Endodermal cell (in vitro differentiated cells): ENCODE measurements around the gene PGA4. TPM values are rescaled to one million over a fixed set of nuclear protein-coding genes. Genes with fewer than 3 reads are reported as not detected.

Source experiments
- DNase-seq: peaks from one replicate; pipeline ENCODE4 v3.0.0-alpha.2; 2017
- H3K27ac ChIP-seq: 2 replicates; pipeline ENCODE4 v1.5.1; 2013; ENCODE audit warnings: mild to moderate bottlenecking, low read depth, low read length, moderate library complexity
- H3K27me3 ChIP-seq: 2 replicates; pipeline ENCODE4 v1.6.1; 2013; ENCODE audit warnings: mild to moderate bottlenecking, low read length, moderate library complexity; ENCODE audit not compliant: insufficient read depth, control insufficient read depth, poor library complexity, severe bottlenecking
- H3K36me3 ChIP-seq: 2 replicates; pipeline ENCODE4 v1.7.0; 2013; ENCODE audit warnings: mild to moderate bottlenecking, low read length, moderate library complexity; ENCODE audit not compliant: control insufficient read depth, insufficient read depth
- H3K4me1 ChIP-seq: one replicate; pipeline ENCODE4 v1.7.0; 2013; ENCODE audit warnings: low read length; ENCODE audit not compliant: control insufficient read depth, insufficient read depth
- H3K4me3 ChIP-seq: 2 replicates; pipeline ENCODE4 v1.5.1; 2013; ENCODE audit warnings: mild to moderate bottlenecking, low read length, moderate library complexity
- H3K9ac ChIP-seq: 2 replicates; pipeline ENCODE4 v1.6.1; 2013; ENCODE audit warnings: mild to moderate bottlenecking, low read length, moderate library complexity; ENCODE audit not compliant: poor library complexity, severe bottlenecking; ENCODE audit errors: extremely low read depth
- H3K9me3 ChIP-seq: 2 replicates; pipeline ENCODE4 v1.6.1; 2013; ENCODE audit warnings: mild to moderate bottlenecking, low read length, moderate library complexity; ENCODE audit not compliant: control insufficient read depth
- H3K27ac Mint-ChIP-seq: 2 replicates; pipeline ENCODE4 v1.8.0; 2020; ENCODE audit warnings: mixed read lengths
- H3K27me3 Mint-ChIP-seq: 2 replicates; pipeline ENCODE4 v1.8.0; 2021; ENCODE audit warnings: mild to moderate bottlenecking, mixed read lengths; ENCODE audit not compliant: insufficient read depth
- H3K36me3 Mint-ChIP-seq: 2 replicates; pipeline ENCODE4 v1.8.0; 2020; ENCODE audit warnings: low read depth, mixed read lengths
- H3K4me1 Mint-ChIP-seq: 2 replicates; pipeline ENCODE4 v1.8.0; 2020; ENCODE audit warnings: mixed read lengths
- H3K4me3 Mint-ChIP-seq: 2 replicates; pipeline ENCODE4 v1.8.0; 2020; ENCODE audit warnings: mild to moderate bottlenecking, moderate library complexity, mixed read lengths
- H3K9me3 Mint-ChIP-seq: 2 replicates; pipeline ENCODE4 v1.8.0; 2020; ENCODE audit warnings: mild to moderate bottlenecking, mixed read lengths
- WGBS, 2 experiments: methylation state at CpG; one replicate each; pipeline versions ENCODE4 v1.1.5 to v1.1.7; 2013; ENCODE audit warnings: missing lambda C conversion rate in 2 of 2, mixed read lengths in 1 of 2; ENCODE audit not compliant: insufficient coverage in 1 of 2, insufficient read length in 1 of 2; 5-methylcytosine and 5-hydroxymethylcytosine counted together
- total RNA-seq, 2 donors: library from RNA; stranded (reverse); fragmentation: NEBNext Ultra II Directional in 1 of 2; extraction: Animal tissue kit (Norgen Biotek cat#: 25700) in 1 of 2; gene quantifications; 2 replicates in 1 of 2; 3 replicates in 1 of 2; pipeline ENCODE4 v1.2.1, GENCODE V29; 2021
- TF ChIP-seq, protein P1 (sequence below): fragments of 200-600 bp; sonication (generic); conservative IDR thresholded peaks from 2 replicates; pipeline ENCODE4 v1.5.0; 2021; ENCODE audit warnings: antibody characterized with exemption, mild to moderate bottlenecking

Gene PGA4
- total RNA-seq, 2 donors from 2014 or later: 0.62 TPM; not detected in 1

DNA sequence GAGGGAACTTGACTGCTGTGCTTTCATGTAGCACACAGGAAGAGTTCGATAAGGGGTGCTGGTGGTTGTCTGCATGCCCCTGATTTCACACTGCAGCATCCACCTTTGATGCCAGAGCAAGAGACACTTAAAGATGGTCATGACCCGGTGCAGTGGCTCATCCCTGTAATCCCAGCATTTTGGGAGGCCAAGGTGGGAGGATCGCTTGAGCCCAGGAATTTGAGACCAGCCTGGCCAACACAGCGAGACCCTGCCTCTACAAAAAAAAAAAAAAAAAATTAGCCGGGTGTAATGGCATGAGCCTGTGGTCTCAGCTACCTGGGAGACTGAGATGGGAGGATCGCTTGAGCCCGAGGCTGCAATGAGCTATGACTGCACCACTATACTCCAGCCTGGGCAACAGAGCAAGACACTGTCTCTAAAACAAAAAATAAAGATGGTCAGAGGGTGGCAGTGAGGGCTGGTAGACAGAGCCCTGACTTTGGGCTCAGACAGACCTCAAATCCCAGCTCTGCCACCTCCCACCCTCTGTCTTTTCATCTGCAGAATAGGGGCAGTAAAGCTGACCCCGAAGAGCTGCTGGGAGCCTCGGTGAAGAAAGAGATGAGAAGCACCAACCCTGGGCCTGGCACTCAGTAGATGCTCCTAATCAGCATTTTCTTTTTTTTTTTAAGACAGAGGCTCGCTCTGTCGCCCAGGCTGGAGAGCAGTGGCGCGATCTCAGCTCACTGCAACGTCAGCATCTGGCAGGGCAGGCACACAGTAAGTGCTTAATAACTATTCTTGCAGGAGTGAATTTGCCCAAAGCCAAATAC lies 55.2 kb downstream of the PGA4 start:
- no peak overlapping the region for H3K4me3 ChIP-seq
- H3K4me1 ChIP-seq: no peaks in the 10 kb centered on the region
- peaks cover 6% of the 10 kb centered on the region for H3K36me3 Mint-ChIP-seq
- H3K9me3 ChIP-seq: no peaks in the 10 kb centered on the region
- peaks cover 7% of the 10 kb centered on the region for H3K27me3 Mint-ChIP-seq
- H3K27ac ChIP-seq: no peak overlapping the region
- H3K36me3 ChIP-seq: peaks cover 5% of the 10 kb centered on the region
- no peak overlapping the region for H3K4me3 Mint-ChIP-seq
- H3K9ac ChIP-seq: no peak overlapping the region
- H3K9me3 Mint-ChIP-seq: no peaks in the 10 kb centered on the region
- no peaks in the 10 kb centered on the region for H3K27me3 ChIP-seq
- no peak for DNase-seq
- peaks cover 9% of the 10 kb centered on the region for H3K4me1 Mint-ChIP-seq
- H3K27ac Mint-ChIP-seq: no peak overlapping the region
- TF ChIP-seq, protein P1, sequence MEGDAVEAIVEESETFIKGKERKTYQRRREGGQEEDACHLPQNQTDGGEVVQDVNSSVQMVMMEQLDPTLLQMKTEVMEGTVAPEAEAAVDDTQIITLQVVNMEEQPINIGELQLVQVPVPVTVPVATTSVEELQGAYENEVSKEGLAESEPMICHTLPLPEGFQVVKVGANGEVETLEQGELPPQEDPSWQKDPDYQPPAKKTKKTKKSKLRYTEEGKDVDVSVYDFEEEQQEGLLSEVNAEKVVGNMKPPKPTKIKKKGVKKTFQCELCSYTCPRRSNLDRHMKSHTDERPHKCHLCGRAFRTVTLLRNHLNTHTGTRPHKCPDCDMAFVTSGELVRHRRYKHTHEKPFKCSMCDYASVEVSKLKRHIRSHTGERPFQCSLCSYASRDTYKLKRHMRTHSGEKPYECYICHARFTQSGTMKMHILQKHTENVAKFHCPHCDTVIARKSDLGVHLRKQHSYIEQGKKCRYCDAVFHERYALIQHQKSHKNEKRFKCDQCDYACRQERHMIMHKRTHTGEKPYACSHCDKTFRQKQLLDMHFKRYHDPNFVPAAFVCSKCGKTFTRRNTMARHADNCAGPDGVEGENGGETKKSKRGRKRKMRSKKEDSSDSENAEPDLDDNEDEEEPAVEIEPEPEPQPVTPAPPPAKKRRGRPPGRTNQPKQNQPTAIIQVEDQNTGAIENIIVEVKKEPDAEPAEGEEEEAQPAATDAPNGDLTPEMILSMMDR: no peak
- 83 to 91% methylated on average over 10 to 14 of the region's 14 CpGs for WGBS, 2 experiments

DNA sequence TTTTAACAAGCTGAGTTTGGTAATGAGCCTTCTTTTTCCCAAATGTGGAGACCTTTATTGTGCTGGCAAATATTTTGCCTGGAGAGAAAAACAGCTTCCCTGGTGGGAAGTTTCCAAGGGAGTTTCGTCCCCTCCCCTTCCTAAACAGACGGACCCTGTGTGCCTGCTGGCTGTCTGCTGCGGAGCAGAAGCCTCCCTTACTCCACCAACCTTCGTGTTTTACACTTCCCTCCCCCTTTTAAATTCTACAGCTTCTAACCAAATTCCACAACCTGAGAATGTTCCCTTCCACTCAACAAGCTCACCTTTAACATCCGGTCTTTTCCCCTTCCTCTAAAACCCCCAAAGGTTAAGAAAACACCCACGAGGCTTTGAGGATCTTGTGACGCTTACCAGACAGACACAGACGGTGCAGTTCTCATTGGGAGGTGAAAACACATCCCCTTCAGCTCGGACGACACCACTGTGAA lies 55.9 kb downstream of the PGA4 start:
- no peaks in the 10 kb centered on the region for H3K4me1 ChIP-seq
- TF ChIP-seq, protein P1: no peak
- no peak overlapping the region for H3K4me3 Mint-ChIP-seq
- no peak overlapping the region for H3K4me3 ChIP-seq
- no peaks in the 10 kb centered on the region for H3K27me3 ChIP-seq
- no peaks in the 10 kb centered on the region for H3K9me3 Mint-ChIP-seq
- H3K27ac ChIP-seq: no peak overlapping the region
- peaks cover 5% of the 10 kb centered on the region for H3K36me3 ChIP-seq
- no peaks in the 10 kb centered on the region for H3K9me3 ChIP-seq
- peaks cover 9% of the 10 kb centered on the region for H3K4me1 Mint-ChIP-seq
- WGBS, 2 experiments: 58 to 75% methylated on average over 9 to 10 of the region's 10 CpGs
- H3K36me3 Mint-ChIP-seq: peaks cover 6% of the 10 kb centered on the region
- no peak for DNase-seq
- H3K27me3 Mint-ChIP-seq: peaks cover 10% of the 10 kb centered on the region
- H3K27ac Mint-ChIP-seq: no peak overlapping the region
- H3K9ac ChIP-seq: no peak overlapping the region

DNA sequence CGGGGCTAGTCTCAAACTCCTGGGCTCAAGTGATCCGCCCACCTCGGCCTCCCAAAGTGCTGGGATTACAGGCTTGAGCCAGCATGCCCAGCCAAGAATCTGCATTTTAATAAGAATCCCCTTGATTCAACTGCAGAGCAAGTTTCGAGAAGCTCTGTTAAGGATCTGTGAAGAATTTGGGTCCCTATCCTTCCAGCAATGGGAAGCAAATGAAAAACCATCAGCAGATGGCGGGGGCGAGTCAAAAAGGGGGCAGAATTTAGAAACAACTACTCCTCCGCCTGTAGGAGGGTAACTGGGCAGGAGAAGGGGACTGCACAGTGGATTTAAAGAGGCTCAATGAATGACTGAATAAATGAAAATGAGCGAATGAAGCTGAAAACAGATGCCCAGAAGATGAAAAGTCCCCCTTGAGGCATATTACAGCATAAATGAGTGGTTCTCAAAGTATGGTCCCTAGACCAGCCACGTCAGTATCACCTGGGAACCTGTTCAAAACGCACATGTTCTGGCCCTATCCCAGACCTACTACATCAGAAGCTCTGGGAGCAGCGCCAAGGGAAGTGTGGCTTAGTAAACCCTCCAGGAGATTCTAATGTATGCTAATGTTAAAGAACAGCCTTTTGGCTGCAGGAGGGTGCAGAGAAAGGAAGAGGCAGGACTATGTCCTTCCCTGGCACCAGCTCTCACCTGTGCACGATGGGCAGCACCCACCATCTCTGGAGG lies 58.0 kb downstream of the PGA4 start:
- H3K36me3 Mint-ChIP-seq: peaks cover 22% of the 10 kb centered on the region
- Histone ChIP-seq H3K9me3 (peaks cover 6% of the 10 kb centered on the region), H3K4me3 (no peak overlapping the region), H3K27ac (no peak overlapping the region), H3K36me3 (peaks cover 5% of the 10 kb centered on the region), H3K9ac (no peak overlapping the region), H3K27me3 (no peaks in the 10 kb centered on the region), H3K4me1 (no peaks in the 10 kb centered on the region)
- no peak overlapping the region for H3K27ac Mint-ChIP-seq
- TF ChIP-seq, protein P1: peak; percentile 29
- 83 to 92% methylated on average over 9 to 12 of the region's 12 CpGs for WGBS, 2 experiments
- H3K4me3 Mint-ChIP-seq: no peak overlapping the region
- peaks cover 9% of the 10 kb centered on the region for H3K4me1 Mint-ChIP-seq
- peaks cover 5% of the 10 kb centered on the region for H3K9me3 Mint-ChIP-seq
- peaks cover 13% of the 10 kb centered on the region for H3K27me3 Mint-ChIP-seq
- DNase-seq: peak; percentile 58
